Tibial nerve (tissue), 4 donors: ENCODE measurements around the gene RUVBL1.

Source experiments
- EP300 ChIP-seq, 2 donors: sonication (generic); formaldehyde crosslinking; IDR thresholded peaks; one replicate each; pipeline ENCODE4 v1.6.1; 2017; ENCODE audit warnings: antibody characterized with exemption in 2 of 2, mild to moderate bottlenecking in 1 of 2
- POLR2A ChIP-seq, 2 donors: fragments of 450-650 bp; IDR thresholded peaks; one replicate each; pipeline ENCODE4 v1.6.1; 2017; ENCODE audit warnings: antibody characterized with exemption in 2 of 2, mild to moderate bottlenecking in 2 of 2, moderate library complexity in 2 of 2
- TF ChIP-seq, protein P1 (sequence below), 5 experiments: fragments of 200-600 bp in 3 of 5; fragments of 450-650 bp in 2 of 5; sonication (generic) in 3 of 5; IDR thresholded peaks; one replicate each; pipeline ENCODE4 v1.5.1; 2016 to 2019; ENCODE audit warnings: antibody characterized with exemption in 5 of 5, mild to moderate bottlenecking in 3 of 5, moderate library complexity in 2 of 5

- TF ChIP-seq EP300 (IDR thresholded peaks at IDR 0.05), result no peak
- TF ChIP-seq, protein P1, sequence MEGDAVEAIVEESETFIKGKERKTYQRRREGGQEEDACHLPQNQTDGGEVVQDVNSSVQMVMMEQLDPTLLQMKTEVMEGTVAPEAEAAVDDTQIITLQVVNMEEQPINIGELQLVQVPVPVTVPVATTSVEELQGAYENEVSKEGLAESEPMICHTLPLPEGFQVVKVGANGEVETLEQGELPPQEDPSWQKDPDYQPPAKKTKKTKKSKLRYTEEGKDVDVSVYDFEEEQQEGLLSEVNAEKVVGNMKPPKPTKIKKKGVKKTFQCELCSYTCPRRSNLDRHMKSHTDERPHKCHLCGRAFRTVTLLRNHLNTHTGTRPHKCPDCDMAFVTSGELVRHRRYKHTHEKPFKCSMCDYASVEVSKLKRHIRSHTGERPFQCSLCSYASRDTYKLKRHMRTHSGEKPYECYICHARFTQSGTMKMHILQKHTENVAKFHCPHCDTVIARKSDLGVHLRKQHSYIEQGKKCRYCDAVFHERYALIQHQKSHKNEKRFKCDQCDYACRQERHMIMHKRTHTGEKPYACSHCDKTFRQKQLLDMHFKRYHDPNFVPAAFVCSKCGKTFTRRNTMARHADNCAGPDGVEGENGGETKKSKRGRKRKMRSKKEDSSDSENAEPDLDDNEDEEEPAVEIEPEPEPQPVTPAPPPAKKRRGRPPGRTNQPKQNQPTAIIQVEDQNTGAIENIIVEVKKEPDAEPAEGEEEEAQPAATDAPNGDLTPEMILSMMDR (IDR thresholded peaks at IDR 0.05), result peak; percentile 22 to 37 (median 32)
- TF ChIP-seq POLR2A (IDR thresholded peaks at IDR 0.05), result no peak
These were observed 55.4 kb downstream of the RUVBL1 start for GRCh38 chr3:128068156-128068620.
